Left lobe of liver (tissue), 2 donors: ENCODE data around the gene CLSTN2. TPM values are rescaled to one million over a fixed set of nuclear protein-coding genes. Genes with fewer than 3 reads are reported as not detected.
A peak's percentile ranks its signal among the peaks of the same experiment; 100 is the strongest.

ENCODE experiments used
- ATAC-seq: fragments of 200-7000 bp; cut with Tn5 transposase; one replicate; pipeline ENCODE4 v1.9.1; 2020; ENCODE audit warnings: mild to moderate bottlenecking, moderate library complexity
- DNase-seq: peaks from one replicate; pipeline ENCODE4 v3.0.0-alpha.2; 2020; ENCODE audit warnings: low spot score
- total RNA-seq: library from RNA; stranded (reverse); gene quantifications from one replicate; pipeline ENCODE4 v1.2.1, GENCODE V29; 2021
- donor health status: DM: no; HTN: no; CAD: no; lungs with moderate emphysema.
- donor health status: DM: no; HTN: yes; CAD: no.

CLSTN2 gene
- total RNA-seq, 1 donor from 2014 or later = 1.9 TPM

DNA sequence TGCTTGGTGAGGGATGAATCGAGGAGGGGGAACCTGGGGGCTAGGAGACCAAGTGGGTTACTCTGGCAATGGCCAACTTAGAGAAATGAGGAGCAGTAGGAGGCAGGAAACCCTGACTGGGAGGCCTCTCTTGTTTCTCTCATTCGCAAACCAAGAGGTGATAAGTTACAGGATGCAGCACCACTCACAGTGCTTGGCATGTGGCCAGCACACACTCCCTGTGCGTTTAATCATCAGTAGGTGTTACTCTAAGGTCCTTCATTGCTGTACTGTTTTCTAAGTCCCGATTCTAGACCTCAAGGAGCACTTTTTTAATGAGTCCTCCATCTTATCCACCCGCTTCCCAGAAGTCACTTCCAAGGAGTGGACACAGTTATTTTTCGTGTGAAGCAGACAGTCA, 428.8 kb downstream of the CLSTN2 start:
- ATAC-seq = no peak
- DNase-seq = no peak

DNA sequence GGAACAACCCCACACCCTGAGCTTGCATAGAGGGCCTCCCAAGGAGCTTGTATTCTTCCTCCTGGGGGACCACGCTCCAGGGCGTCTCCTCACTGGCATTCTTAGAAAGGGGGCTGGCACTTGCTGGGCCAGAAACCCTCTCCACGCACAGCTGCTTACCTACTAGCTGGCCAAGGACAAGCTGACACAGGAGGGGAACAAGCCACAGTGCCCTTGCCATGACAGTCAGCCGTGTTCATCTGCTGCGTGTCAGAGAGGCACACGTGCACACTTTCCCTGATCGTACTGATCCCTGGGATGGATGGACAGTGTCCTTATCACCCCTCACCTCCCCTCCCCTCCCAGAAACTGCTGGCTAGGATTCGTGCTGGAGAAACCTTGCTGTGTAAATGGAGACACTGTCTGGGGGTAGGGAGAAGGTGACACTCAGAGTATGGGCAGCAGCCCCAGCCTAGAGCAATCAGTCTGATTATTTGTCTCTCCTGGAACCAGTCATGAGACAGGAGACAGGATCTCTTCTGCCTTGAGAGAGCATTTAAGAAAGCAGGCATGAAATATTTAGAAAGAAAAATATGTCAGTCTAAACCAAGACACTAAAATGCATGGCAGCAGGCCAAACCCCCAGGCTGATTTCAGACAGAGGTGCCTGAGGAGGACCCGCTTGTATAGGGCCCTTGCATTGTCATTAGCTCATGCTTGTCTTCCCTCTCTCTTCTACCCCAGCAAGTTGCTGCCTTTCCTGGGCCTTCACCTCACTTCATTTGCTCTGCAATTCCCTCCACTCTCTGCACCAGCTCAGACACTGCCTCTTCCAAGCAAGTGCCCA, 431.1 kb downstream of the CLSTN2 start:
- ATAC-seq (no peak), DNase-seq (no peak)

DNA sequence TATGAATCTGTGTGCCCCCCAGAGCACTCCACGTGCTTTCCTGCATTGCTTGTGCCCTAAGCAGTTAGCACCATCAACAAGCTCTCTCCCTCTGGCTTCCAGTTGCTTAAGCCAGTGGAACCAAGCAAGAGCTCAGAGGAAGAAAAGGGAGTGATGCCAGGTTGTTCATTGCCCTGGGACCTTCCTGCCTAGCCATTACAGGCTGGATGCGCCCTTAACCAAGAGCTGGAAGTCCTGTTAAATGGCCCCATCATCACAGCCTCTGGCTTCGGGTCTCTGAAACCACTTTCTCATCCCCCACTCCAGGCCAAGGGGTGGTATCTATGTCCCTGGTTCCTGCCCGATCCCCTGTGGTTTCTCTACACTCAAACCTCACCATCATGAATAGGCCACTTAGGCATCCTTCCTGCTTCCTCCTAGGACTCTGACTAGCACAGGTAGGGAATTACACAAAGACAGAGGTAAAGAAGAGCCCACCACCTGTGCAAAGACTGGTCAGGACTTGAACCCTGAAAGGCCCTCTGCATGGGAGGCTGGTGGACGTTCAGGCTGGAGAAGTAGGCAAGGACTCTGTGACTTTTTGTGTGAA, 433.3 kb downstream of the CLSTN2 start:
- DNase-seq (no peak), ATAC-seq (no peak)

DNA sequence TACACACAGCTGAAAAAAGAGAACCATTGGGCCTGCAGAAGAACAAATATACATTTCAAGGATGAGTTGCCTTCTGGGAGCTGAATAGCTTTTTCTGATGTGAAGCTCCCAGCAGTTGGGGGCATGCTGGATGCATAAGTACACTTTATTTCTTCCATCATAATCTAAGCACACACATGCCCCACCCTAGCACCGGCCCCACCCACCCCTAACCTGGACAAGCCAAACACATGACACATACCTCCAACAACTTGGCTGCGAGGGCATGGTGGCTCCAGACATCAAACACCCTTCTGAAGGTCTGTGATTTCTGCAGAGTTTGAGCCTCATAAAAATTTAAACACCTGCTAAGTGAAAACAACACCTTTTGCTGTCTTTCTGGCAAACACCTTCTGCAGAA, 435.7 kb downstream of the CLSTN2 start:
- DNase-seq (no peak), ATAC-seq (no peak)

DNA sequence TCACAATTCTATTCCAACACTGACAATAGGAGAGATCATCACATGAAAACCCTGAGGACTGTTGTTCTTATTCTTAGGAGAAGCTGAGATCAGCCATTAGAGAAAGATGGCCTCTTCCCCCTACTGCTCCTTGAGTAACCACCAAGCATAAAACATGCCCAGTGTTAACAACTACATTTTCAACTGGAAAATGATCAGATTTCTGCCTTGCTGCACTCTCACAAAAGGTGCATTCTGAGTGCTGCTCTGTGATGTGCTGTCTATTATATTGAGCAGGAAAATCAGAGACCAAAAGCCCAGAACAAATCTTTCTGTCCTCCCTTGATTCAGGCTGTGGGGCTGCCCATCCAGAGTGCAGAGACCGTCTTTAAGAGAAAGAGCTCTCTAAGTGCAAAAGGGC, 438.2 kb downstream of the CLSTN2 start:
- ATAC-seq (no peak), DNase-seq (no peak)

DNA sequence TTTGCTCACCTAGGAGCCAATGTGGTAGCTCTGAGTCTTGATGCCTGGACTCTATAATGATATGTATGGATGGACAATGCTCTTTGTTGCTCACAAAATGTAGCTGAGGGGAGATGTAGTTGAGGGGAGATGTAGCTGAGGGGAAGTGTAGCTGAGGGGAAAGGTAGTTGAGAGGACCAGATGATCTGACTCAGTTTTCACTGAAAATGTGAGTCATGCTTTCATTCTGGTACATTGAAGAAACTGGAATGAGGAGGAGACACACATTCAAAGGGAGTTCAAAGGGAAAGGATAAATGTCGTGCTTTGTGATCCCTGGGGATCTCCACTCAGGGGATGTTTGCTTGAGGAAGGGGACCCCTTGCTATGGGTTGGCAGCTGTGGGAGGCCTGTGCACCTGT, 440.0 kb downstream of the CLSTN2 start:
- no peak for ATAC-seq
- DNase-seq = no peak

DNA sequence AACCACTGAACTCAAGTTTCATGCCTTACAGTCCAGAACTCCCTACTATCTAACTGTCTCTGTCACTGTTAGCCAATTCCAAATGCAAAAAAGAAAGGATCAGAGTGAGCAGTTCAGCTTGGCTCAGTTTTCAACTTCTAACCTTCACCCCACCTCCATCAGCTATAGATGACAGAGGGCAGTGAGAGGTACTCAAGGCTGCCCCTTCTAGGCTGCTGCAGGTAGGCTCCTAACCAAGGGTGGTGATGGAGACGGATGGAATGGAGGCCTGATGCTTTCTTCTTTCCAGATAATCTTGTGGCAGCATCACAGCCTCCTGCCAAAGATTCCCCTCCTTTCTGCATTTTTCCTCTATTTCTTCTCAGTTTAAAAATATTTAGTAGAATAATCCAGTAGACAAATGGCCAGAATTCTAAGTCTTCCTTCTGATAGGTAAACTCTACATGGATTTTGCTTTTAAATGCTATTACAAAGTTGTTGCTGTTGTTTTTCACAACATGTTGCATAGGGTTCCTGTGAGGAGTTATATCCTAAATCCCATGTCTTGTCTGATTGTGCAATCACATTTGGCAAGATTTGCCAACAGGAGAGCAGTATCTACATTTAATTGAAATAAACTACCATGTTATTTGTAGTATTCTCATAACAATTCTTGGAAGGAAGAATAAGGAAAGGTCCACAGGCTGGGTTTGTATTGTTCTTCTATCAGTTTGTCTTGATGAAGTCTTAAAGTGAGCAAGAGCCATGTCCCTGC, 441.3 kb downstream of the CLSTN2 start:
- no peak for ATAC-seq

DNA sequence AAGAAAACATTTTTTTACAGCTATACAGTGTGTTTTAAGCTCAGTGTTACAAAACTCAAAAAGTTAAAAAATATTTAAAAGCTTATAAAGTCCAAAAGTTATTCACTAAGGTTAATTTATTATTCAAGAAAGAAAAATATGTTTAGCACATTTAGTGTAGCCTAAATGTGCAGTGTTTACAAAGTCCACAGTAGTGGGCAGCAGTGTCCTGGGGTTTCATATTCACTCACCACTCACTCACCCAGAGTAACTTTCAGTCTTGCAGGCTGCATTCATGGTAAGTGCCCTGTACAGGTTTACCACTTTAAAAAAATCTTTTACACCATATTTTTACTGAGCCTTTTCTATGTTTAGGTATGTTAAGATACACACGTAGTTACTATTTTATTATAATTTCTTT, 442.7 kb downstream of the CLSTN2 start:
- ATAC-seq = no peak
- no peak for DNase-seq

More for the DNA sequence above, 441.3 kb downstream of the CLSTN2 start:
- no peak for DNase-seq

DNA sequence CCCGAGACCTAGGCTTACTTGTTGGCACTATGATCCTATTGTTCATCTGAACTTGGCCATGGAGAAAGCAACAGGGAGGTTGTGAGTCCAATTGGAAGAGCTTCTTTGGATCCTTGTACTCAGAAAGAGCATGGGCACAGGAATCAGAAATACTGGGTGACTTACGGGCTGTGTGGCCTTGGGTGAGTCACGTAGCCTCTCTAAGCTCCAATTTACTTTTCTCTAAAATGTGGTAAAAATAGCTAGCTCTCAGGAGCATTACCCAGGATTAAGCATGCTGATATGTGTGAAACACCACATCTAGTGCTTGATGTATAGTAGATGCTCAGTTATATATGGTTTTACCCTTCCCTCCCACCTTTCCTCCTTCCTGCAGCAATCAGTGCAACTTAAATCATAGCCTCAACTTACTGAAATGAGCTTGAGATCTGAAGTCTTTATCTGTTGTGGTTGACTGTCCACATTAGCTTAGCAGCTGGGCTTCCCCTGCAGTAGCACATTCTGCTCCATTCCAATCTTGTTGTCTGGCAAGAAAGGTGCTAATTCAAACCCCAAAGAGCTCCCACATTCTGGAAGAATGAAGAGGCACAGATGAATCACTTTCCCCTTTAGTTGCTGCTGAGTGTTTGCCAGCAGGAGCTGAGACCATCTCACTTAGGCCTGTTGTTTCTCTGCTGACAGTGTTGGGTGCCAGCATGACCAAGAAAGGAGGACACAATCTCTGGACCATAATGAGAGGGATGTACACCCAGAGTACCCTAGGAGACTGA, 443.8 kb downstream of the CLSTN2 start:
- ATAC-seq (no peak), DNase-seq (no peak)

DNA sequence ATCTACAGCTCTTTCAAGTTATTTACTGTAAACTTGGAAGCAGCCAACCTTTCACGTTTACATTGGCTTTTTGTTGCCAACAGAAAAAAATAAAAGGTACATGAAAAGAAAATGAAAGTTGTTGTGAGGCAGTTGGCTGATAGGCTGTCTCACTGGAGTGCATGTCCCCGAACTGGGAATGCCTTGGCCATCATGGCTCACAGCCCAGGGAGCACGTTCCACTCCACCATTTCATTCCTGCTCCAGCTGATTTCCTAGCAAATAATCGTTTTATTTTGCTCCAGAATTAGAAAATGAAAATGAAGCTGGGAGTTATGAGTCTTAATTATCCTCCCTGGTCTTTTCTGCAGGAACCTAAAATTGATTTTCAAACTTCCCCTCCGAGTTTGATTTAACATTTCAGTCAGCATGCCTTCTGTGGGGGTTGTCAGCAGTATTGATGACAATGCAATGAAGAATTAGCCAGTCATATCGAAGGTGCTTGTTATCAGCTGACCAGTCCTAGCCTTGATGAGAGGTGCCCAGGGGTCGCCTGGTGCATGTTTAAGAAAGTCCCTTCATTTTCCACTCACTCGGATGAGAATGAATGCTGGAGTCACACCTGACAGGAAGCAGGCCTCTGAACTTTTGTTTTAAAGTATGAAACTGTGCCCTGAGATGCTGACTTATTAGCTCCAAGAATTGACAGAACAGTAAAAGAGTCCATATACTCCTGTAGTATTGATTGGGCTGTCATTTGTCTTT, 449.2 kb downstream of the CLSTN2 start:
- peak; percentile 46 for ATAC-seq

DNA sequence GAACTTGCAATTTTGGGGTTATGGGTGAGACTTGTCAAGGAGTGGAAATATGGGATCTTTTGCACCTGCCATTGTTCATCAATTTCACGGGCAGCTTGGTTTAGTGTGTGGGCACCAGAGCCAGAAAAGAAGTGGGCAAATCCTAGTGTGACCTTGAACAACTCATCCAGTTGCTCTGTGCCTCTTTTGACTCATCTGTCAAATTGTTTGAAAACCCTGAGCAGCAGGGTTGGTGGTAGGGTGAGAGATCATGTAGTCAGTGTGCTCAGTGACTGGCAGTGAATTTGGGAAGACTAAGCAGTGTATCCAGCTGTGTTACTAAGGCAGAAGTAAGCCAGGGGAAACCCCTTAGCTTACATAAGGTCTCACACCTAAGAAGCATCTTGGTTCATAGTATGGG, 449.9 kb downstream of the CLSTN2 start:
- no peak for DNase-seq

More for the DNA sequence above, 449.2 kb downstream of the CLSTN2 start:
- no peak for DNase-seq

DNA sequence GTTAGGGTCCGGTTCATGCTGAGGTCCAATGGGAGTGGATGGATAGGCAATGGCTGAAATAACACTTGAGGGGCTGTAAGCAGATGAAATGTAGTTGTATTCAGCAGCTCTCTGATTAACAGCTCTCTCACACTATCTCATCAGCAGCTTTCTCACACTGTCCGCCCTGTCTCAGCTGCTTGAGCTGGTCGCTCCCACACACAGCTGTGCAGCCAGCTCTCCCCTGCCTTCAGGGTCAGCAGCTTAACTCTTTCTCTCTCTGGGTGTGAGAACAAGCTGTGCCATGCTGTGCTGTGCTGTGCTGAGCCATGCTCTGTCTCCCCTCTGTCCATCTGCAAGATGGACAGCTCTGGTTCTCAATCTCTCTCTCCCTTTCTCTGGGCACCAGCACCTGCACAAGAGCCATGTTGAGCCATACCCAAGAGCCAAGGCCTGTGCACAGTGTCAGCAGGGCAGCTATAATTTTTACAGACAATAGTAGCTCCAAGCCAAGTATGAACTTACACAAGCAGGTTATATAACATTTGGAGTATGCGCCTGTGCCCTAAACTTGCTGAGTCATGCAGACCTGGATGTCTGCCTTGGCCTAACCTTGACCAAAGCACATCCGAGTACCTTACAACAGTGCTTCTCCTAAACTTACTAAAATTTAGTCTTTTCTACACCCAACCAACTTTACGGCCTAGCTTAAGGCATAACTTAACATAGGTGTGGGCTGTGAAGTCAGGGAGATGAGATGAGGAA, 451.5 kb downstream of the CLSTN2 start:
- ATAC-seq (peak; percentile 83), DNase-seq (peak; percentile 85)

More for the DNA sequence above, 449.9 kb downstream of the CLSTN2 start:
- ATAC-seq = no peak

DNA sequence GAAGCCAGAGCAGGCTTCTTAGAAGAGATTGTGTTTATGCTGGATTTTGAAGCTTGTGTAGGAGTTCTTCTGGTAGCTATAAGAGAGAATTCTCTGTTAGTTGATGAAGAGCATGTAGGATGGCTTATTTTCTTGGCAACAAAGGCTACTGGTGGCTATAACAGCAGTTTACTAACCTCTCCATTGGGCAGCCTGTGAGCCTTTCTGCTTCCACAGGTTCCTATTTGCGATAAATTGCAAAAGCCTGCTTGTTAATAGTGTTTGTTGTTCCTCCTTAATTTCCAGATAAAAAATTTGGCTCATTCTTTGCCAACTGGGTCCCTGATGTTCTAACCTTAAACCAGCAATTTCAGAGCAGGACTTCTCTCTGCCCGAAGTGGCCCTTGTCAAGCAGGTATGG, 452.3 kb downstream of the CLSTN2 start:
- peak; percentile 71 for ATAC-seq
- no peak for DNase-seq

DNA sequence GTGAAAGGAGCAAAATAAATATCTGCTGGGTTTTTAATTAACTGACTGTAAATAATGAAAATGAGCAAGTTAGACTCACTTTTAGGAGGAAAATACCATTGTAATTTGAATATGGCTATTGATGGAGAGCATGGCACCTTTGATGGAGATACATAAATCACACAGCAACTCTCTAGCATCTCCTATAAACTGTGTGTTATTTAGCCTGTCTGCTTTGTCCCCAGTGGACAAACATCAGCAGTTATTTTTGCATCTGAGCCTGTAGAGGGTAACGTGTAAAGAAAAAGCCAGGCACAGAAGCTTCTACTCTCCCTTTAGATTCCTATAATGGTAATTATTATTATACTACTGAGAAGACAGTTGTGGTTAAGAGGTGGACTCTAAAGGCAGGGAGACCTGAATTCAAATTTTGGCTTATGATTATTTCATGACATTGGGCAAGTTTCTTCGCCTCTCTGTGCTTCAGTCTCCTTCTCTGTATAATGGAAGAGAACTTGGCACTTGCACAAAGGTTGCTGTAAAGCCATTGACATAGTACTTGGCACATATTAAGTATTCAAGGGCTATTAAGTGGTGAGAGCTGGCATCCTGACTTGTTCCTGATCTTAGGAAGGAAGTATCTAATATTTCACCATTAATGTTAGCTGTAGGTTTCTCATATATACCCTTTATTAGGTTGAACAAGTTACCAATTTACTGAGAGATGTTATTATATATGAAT, 453.4 kb downstream of the CLSTN2 start:
- no peak for ATAC-seq
- DNase-seq = no peak

DNA sequence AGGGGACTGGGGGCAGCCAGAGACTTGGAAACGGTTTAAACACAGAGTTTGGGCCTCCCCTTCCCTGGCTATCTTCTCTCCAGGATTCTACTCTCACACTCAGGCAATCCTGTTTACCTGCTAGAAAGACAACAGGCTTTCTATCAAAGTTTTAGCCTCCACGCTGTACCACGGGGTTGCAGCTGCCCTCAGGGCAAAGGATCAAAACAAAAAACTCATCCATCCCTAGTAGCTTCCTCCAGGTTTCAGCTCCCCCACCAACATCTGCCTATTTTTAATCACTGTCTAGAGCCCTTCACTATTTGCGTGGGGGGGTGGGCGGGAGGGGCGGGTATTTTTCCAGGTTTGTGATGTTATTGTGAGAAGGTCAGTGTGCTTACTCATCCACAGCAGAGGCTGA, 456.1 kb downstream of the CLSTN2 start:
- ATAC-seq (no peak), DNase-seq (no peak)

DNA sequence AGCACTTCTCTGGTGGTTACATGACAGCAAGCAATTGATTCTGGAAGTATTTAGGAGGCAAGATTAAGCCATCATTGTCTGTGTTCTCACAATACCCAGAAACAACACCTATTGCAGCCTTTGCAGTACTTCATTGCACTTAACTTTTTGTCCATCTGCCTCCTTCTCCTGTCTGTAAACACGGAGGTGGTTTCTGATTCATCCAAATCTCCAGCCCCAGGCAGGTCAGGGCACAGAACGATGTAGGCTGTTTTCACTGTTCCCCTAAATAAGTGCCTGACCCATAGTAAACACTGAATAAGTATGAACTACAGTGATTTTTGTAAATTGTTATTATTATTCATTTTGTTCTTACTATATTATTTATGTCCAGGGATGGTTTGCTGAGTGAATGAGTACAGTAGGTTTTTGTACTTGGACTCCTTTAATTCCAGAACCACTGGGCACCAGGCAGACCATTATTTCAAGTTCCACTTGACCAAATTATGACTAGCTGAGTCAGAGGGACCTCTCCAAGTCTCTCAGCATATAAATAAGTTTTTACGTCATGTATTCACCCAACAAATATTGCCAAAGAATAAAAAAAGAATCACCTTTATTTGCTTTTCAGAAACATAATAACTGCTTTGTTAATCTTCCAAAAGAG, 459.6 kb downstream of the CLSTN2 start:
- DNase-seq = no peak
- no peak for ATAC-seq

DNA sequence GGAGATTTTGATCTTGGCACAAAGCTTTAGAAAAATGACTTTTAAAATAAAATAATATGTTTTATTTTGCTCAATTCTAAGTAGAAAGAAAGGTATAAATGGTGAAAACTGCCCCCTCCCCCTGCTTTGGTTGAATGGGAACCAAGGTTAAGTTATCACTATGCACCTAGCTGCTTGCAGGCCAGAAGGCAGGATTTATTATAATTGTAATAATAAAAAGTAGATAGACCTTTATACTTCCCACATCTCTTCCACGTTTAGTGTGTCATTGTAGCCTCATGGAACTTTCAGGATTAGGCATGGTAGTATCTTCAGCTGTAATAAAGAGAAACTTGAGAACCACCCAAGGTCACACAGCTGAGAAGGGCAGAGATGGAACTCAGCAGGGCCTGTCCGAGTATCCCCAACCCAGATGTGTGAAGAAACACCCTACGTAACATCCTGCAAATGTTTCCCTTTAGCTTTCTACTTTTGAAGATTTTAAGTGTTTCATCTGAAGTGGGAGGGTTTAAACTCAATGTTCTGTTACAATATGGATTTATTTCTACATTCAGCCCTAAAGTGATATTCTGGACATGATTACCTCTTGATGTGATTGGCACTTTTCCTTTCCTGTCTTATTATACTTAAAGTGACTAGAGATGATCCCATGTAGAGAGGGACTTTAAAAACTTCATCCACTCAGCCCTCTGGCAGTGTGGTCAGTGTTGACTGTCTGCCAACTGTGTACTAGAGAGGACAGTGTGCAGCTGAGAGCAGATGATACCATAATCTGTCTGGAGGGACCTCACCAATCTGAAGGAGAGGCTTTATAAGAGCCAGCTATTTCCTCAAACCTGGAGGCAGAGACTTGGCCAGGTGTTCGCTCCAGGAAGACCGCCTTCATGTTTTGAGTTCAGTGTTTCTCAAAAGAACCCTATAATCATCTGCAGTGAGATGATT, 460.4 kb downstream of the CLSTN2 start:
- ATAC-seq (no peak), DNase-seq (no peak)
